GM20431 (cell line): ENCODE results near the gene KRTAP9-9.
"Not testable (repeated sequence)": the region's sequence is repeated elsewhere in the genome, so short reads cannot be mapped to it uniquely, and the experiment has no call there.

Experiments
- in situ Hi-C: fragments of 300-500 bp; cut with MseI, MboI; formaldehyde crosslinking; loops from one replicate; pipeline ENCODE4 v1.15.0; 2020; ENCODE audit warnings: low sequenced_read_pairs; ENCODE audit not compliant: unreplicated experiment

The KRTAP9-9 gene

DNA sequence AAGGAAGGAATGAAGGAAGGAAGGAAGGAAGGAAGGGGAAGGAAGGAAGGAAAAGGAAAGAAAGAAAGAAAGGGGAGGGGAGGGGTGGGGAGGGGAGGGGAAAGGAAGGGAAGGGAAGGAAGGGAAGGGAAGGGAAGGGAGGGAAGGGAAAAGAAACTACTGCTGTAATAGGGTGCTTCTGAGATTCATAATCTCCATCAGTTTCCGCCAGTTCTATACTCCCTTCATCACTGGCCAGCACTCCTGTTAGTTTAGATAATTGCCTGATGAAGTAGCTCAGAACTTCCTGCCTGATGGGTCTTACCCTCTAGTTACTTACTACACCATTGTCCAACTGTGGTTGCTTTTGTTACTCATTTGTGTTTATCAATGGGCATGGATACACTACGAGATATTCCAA lies 8.0 kb downstream of the KRTAP9-9 start:
- in situ Hi-C loops = no loop called here

DNA sequence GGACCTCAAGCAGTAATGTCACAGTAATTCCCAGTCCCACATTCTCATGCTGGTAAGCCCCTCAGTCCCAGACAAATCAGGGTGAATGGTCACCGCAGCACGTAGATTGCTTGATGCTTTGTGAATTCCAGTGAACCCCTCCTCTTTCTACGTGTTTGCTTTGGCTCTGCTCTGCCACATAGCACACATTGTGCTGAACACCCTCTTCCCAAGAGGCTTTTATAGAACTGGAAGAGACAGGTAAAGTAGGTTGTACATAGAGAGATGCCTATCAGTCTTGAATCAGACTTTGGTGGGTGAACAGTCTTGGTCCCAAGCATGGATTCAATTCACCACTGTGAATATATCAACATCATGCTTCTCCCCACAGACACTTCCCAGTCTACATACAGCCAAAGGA lies 9.4 kb downstream of the KRTAP9-9 start:
- in situ Hi-C loops = no loop called here

DNA sequence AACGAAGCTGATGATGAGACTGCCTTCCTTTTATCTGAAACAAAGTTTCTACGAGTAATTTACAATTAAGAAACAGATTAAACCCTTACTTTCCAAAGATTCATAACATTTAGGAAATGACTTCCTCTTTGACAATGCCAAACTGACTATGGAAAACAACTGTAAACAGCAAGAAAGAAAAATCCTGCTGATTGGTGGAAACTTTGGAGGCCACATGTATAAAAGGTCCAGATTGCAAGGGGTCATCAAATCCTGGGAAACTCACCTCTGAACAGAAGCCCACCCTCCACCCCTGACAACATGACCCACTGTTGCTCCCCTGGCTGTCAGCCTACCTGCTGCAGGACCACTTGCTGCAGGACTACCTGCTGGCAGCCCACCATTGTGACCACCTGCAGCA lies 9.9 kb downstream of the KRTAP9-9 start, which contains the start of gene KRTAP9-6:
TSS of gene KRTAP9-6 (plus strand) at position 301 of the 400 bp plus-strand sequence. CDS start at position 301, 0 bp downstream.
- in situ Hi-C loops = no loop called here

DNA sequence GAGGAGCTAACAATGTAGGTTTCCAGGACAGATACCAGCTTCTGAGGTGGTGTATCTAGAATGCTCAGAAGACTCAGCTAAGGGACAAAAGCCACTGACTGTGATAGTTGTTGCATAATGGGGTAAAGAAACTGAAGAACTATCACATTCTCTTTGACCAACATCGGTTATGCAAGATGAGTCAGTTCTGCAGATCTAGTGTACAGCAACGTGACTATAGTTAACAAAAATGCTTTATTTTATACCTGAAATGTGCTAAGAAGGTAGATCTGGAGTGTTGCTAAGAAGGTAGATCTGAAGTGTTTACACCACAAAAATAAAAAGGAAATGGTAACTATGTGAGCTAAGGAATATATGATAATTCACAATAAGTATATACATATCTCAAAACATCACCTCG lies 12.5 kb downstream of the KRTAP9-9 start:
- in situ Hi-C loops = no loop called here

DNA sequence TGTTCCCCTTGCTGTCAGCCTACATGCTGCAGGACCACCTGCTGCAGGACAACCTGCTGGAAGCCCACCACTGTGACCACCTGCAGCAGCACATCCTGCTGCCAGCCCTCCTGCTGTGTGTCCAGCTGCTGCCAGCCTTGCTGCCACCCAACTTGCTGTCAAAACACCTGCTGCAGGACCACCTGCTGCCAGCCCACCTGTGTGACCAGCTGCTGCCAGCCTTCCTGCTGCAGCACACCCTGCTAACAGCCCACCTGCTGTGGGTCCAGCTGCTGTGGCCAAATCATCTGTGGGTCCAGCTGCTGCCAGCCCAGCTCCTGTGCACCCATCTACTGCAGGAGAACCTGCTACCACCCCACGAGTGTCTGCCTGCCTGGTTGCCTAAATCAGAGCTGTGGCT lies 16.1 kb downstream of the KRTAP9-9 start:
- in situ Hi-C loops = not testable (repeated sequence)

DNA sequence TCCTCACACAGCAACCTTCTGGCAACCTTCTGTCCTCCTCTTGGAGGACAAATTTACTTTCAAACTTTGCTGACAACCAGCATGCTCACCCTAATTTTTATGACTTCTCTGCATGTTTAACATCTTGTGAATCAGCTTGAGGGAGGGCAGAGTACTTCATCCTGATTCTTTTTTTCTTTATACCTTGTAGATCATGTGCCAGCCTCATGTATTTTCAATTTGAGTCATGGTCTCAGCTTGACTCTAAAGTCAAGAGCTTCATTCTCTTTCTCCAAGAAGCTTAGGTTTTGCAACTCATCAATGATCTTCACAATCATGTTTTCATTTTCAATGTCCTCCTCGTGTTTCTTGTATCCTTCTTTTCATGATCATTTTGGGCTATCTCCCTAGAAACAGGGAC lies 16.7 kb downstream of the KRTAP9-9 start:
- in situ Hi-C loops = no loop called here

DNA sequence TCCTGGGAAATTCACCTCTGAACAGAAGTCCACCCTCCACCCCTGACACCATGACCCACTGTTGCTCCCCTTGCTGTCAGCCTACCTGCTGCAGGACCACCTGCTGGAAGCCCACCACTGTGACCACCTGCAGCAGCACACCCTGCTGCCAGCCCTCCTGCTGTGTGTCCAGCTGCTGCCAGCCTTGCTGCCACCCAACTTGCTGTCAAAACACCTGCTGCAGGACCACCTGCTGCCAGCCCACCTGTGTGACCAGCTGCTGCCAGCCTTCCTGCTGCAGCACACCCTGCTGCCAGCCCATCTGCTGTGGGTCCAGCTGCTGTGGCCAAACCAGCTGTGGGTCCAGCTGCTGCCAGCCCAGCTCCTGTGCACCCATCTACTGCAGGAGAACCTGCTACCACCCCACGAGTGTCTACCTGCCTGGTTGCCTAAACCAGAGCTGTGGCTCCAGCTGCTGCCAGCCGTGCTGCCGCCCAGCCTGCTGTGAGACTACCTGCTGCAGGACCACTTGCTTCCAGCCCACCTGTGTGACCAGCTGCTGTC lies 20.5 kb downstream of the KRTAP9-9 start, which contains the start of gene KRTAP9-7:
TSS of gene KRTAP9-7 (plus strand) at position 51 of the 543 bp plus-strand sequence. CDS start at position 51, 0 bp downstream.
- in situ Hi-C loops = not testable (repeated sequence)

DNA sequence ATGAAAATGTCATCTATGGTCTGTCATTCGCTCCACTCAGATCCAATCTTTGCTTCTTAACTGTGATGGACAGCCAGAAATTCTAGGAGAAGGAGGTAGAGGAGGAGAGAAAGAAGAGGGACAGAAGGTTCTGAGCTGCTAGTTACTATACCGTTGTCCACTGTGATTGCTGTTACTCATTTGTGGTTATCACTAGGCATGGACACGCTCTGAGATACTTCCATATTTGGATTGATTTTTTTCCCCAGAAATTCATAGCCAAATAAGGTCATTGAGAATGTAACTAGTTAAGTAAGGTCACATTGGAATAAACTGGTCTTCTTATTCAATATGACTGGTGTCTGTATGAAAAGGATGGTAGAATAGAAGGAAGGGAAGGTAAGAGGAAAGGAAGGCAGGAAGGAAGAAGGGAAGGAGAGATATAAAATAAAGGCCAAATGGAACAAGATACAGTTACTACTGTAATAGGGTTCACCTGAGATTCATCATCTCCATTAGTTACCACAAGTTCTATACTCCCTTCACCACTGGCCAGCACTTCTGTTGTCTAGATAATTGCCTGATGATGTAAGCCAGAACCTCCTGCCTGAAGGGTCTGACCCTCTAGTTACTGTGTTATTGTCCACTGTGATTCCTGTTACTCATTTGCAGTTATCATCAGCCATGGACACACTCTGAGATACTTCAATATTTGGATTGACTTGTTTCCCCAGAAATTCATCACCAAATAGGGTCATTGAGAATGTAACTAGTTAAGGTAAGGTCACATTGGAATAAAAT lies 23.2 kb downstream of the KRTAP9-9 start:
- in situ Hi-C loops = no loop called here

DNA sequence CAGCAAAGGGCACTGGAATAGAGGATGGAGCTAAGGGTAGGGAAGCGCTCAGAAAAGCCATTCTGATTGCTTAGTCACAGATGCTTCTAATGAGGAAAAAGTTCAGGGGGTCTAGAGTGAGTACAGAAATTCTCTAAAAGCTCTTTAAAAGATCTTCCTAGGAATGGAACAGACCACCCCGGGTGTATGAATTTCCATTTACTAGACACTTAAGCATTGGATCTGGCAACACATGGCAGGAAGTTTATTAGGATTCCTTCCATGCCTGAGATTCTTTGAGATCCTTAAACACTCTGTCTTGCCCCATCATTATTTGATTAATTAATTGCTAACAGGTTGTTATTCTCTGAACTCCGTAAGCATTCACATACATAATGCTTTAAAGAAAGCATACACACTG lies 28.9 kb downstream of the KRTAP9-9 start:
- in situ Hi-C loops = no loop called here

DNA sequence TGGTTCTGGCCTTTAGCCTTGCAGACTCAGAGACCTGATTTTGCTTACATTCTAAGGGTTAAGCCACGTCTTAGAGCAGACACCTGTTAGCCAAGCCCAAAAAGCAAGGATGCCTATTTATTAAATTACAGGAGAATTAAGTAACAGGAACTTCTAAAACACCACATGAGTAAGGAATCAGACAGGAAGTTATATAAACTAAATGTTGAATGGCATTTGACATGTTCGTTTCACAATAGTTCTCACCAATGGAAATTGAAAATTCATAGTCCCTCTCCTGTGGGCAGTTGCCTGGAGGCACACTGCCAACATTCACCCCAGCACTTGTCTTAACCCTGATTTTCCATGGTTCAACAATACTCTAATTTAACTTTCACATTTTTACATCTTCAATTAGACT lies 29.4 kb downstream of the KRTAP9-9 start:
- in situ Hi-C loops = no loop called here

DNA sequence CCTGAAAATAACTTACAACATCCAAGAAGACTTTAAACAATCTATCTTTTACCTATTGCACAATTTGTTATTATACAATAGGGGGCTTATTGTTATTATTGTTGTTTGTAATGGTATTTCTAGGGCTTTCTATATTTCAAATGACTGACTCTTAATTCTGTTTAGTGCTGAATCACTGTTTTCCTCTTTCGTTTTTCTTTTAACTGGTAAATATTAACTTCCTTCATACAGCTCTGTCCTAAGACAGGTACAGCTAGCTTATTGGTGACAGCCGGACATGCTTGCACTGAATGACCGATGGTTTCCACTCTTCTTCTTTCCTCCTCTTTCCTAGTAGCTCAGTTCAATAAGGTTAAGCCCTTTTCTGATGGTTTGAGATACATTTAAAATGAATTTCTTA lies 31.9 kb downstream of the KRTAP9-9 start:
- in situ Hi-C loops = no loop called here

DNA sequence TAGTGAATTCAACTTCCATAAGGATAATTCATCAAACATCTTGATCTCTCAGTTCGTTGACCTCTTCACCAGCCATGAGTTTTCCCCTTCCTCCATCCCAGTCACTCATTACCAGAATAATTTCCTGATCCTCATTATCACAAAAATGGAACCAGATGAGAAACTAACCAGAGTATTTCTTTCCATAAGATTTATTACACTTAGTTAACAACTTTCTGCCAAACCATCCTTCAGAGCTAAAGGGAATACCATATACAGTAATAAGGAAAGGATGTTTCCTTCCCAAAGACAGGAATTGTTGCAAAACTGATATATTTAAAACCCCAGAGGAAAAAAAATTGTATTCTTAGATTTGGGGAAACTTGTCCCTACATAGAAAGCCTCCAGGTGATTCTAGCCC lies 38.8 kb downstream of the KRTAP9-9 start:
- in situ Hi-C loops = no loop called here

DNA sequence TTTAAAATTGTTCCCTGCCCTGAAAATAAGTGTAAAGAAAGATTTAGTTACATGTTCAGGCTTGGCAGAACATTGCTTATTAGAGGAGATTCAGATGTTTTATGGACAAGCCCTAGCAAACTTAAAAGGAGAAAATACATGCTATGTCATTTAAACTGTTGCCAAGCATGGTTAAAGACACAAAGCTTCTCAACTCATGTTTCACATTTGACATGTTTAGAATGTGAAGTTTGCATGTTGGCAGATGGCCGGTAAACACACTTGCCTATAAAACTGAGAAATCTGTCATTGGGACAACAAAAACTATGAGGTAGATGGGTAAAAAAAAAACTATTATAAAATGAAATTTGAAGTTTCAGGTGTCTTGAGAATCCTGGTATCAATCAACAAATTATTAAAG lies 41.7 kb downstream of the KRTAP9-9 start:
- in situ Hi-C loops = no loop called here

DNA sequence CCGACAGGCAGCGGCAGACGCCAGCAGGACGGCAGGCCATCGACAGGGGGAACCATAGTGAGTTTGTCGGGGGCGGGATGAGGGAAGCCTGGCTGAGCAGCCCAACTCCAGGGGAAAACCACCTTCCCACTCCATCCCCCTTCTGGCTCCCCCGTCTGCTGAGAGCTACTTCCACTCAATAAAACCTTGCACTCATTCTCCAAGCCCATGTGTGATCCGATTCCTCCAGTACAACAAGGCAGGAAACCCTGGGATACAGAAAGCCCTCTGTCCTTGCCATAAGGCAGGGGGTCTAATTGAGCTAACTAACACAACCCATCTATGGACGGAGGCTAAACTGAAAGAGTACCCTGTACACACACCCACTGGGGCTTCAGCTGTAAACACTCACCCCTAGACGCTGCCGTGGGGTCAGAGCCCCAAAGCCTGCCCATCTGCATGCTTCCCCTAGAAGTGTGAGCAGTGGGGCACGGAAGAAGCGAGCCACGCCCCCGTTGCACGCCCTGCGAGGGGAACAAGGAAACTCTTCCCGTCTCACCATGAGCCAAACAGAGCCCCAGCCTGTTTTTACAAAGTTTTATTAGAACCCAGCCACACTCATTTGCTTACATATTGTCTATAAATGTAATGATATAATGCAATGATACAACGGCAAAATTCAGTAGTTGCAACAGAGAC lies 43.4 kb downstream of the KRTAP9-9 start:
- in situ Hi-C loops = no loop called here

DNA sequence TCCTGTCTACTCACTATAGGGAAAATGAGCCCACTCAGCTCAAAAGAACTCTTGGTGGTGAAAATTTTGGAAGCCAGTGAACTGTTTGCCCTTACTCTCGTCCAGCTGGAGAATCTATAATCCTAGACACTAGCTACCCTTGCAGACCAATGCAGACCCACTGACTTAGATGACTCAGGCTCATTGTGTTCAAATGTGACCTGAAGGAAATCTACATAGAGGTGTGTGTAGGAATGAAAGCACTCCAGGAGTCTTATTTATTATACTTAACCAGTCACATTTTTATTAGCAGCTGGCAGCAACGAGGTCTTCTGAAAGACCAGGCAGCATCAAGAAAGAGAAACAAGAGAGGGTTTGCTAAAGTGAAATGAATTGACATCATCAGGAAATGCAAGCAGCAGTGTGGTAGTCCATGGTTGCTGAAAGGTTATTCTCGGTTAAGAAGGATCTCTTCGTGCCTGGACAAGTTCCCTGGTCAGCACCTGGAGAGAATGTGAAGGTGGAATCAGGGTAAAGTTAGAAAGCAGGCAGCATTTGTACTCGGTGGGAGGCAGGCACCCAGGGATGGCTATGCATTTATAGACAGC lies 46.1 kb downstream of the KRTAP9-9 start:
- in situ Hi-C loops = no loop called here

DNA sequence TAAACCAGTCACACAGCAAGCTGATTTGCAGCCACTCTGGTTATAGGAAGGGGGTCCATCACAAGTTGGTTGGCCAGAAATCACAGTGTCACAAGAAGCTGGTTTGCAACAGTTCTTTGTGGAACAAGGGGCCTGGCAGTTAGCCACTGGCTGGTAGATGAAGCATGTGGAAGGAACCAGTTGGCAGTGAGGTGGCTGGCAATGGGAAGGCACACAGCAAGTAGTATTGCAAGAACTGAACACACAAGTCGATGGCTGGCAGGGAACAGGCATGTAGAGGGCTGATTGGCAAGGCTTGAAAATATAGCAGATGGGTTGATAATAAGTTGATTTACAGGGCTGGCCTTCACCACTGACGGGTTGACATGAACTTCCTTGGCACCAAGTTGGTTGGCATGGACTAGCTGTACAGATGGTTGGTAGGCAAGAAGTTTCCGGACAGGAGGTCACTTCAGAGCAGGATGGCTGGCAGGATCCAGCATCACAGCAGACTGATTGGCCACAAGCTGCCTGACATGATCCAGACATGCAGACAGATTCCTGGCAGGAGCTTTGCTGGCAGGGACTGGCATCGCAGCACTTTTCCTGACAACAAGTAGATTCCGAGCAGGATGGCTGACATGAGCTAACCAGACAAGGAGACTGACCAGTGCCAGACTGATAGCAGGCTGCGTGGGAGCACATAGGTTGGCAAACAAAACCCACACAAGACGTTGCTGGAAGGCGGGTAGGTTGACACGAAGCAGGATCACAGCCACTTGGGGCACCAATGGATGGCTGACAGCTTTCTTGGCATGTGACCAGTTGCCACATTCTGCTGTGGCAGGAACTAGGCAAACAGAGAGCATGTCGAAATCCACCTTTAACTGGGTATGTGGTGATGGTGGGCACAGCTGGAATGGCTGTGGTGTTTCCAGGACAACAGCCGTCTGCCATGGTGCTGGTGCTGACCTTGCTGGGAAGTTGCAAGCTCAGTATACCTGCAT lies 47.0 kb downstream of the KRTAP9-9 start, which contains the start of gene KRTAP29-1:
TSS of gene KRTAP29-1 (minus strand) at position 936 of the 986 bp plus-strand sequence. CDS start at position 936, 0 bp downstream.
- in situ Hi-C loops = no loop called here

DNA sequence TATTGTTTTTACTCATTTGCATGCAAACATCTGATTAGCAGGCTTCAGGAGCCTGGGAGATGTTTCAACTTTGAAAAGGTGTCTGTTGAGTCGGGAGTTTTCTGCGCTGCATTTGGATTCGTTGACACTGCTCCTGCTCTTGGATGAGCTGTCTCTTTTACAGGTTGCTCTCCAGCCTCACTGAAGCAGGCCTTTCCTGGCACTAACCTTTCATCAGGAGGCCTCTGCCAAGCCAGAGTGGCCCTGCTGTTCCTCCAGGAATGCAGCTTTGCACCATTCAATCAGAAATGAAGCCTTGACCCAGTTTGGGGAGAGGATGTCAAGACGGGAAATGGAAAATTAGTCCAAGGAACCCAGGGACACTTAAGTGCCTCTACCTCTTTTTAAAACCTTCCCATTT lies 47.8 kb downstream of the KRTAP9-9 start:
- in situ Hi-C loops = no loop called here

DNA sequence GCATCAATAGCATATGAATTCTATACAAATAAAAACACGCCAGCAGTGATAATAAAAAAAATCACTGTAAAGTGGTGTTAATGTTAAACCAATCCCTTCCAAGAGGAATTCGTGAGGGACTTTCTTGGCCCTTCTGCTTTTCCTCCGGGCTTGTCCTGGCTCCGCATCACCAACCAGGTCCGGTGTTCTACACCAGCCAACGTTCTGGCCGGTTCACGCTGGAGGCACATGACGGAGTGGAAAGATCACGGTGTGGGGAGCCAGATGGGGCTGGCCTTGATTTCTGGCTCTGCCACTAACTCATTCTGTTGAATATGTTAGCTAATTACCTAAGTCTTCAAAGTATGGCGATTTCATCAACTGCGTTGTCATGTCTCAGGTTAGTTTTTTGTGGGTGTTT lies 48.9 kb downstream of the KRTAP9-9 start:
- in situ Hi-C loops = no loop called here
